Astrocyte of the hippocampus (primary cell): Measurements from ENCODE around the gene PRF1.
A peak's percentile ranks its signal among the peaks of the same experiment; 100 is the strongest.

ENCODE experiments used
- DNase-seq: peaks from one replicate; pipeline ENCODE4 v3.0.0; 2011; ENCODE audit warnings: low read depth, low spot score

Gene PRF1

GRCh38 chr10:70578371-70578947 is 24.1 kb downstream of the PRF1 start:
- DNase-seq = peak; percentile 96

GRCh38 chr10:70576803-70577517 is 25.6 kb downstream of the PRF1 start:
- DNase-seq = peak; percentile 63

- peak; percentile 88 for DNase-seq
Observed at GRCh38 chr10:70575874-70576802, 26.4 kb downstream of the PRF1 start.

- DNase-seq = peak; percentile 60
Observed at GRCh38 chr10:70575486-70575873, 27.1 kb downstream of the PRF1 start.

GRCh38 chr10:70573599-70574506 is 28.7 kb downstream of the PRF1 start:
- no peak for DNase-seq

- no peak for DNase-seq
Observed at GRCh38 chr10:70571636-70572439, 30.7 kb downstream of the PRF1 start.

GRCh38 chr10:70571236-70571635 is 31.3 kb downstream of the PRF1 start:
- DNase-seq = no peak

GRCh38 chr10:70568781-70569495 is 33.6 kb downstream of the PRF1 start:
- DNase-seq = no peak

GRCh38 chr10:70568113-70568512 is 34.4 kb downstream of the PRF1 start:
- no peak for DNase-seq

- no peak for DNase-seq
Observed at GRCh38 chr10:70567603-70568002, 34.9 kb downstream of the PRF1 start.

GRCh38 chr10:70566515-70567290 is 35.8 kb downstream of the PRF1 start:
- no peak for DNase-seq

GRCh38 chr10:70565556-70566514 is 36.7 kb downstream of the PRF1 start:
- no peak for DNase-seq

- no peak for DNase-seq
Observed at GRCh38 chr10:70564901-70565351, 37.6 kb downstream of the PRF1 start.

- DNase-seq = no peak
Observed at GRCh38 chr10:70564113-70564725, 38.3 kb downstream of the PRF1 start.

GRCh38 chr10:70563230-70563629 is 39.3 kb downstream of the PRF1 start:
- DNase-seq = no peak

- DNase-seq = no peak
Observed at GRCh38 chr10:70562036-70562755, 40.3 kb downstream of the PRF1 start.

GRCh38 chr10:70561558-70561957 is 41.0 kb downstream of the PRF1 start:
- DNase-seq = no peak
